ENCODE measurements around the gene RAMP1.

RAMP1 gene

GRCh38 chr2:237882510-237883481 lies 23.4 kb downstream of the RAMP1 start:
- no peak for TF ChIP-seq CTCF (IDR thresholded peaks at IDR 0.05)
- Histone ChIP-seq H3K4me3 (no peak overlapping the region), H3K27ac (peak overlapping the region in 1 of 2 donors; percentile 31)
- DNase-seq (ENCODE audit: low spot score): no peak

- Histone ChIP-seq H3K4me3 (no peak overlapping the region), H3K27ac (peak overlapping the region; percentile 9 to 87)
- TF ChIP-seq CTCF (IDR thresholded peaks at IDR 0.05): no peak
- no peak for DNase-seq (ENCODE audit: low spot score)
These were observed 24.6 kb downstream of the RAMP1 start for GRCh38 chr2:237883951-237884446.

GRCh38 chr2:237884681-237885080 lies 25.3 kb downstream of the RAMP1 start:
- peak overlapping the region; percentile 87 to 92 for H3K27ac ChIP-seq
- no peak overlapping the region for H3K4me3 ChIP-seq
- TF ChIP-seq CTCF (IDR thresholded peaks at IDR 0.05): no peak
- DNase-seq (ENCODE audit: low spot score): no peak

- Histone ChIP-seq H3K27ac (peak overlapping the region; percentile 87 to 92), H3K4me3 (no peak overlapping the region)
- DNase-seq (ENCODE audit: low spot score): no peak
- TF ChIP-seq CTCF (IDR thresholded peaks at IDR 0.05): no peak
These were observed 25.9 kb downstream of the RAMP1 start for GRCh38 chr2:237885111-237885930.

GRCh38 chr2:237885931-237886684 lies 26.7 kb downstream of the RAMP1 start:
- peak; percentile 88 for DNase-seq (ENCODE audit: low spot score)
- H3K4me3 ChIP-seq: no peak overlapping the region
- TF ChIP-seq CTCF (IDR thresholded peaks at IDR 0.05): no peak
- H3K27ac ChIP-seq: peak overlapping the region; percentile 87 to 92

GRCh38 chr2:237886685-237887481 lies 27.5 kb downstream of the RAMP1 start:
- no peak for DNase-seq (ENCODE audit: low spot score)
- TF ChIP-seq CTCF (IDR thresholded peaks at IDR 0.05): no peak
- H3K27ac ChIP-seq: peak overlapping the region; percentile 87 to 92
- no peak overlapping the region for H3K4me3 ChIP-seq

All from coronary artery (tissue), 2 donors.